Measurements from ENCODE around the gene POU2AF2.

The POU2AF2 gene

GRCh38 chr11:111334532-111335502 is 89.3 kb downstream of the POU2AF2 start:
- no peak for FAIRE-seq
- no peak for DNase-seq (ENCODE audit: insufficient read length, low spot score)

GRCh38 chr11:111335549-111335948 is 90.0 kb downstream of the POU2AF2 start:
- DNase-seq (ENCODE audit: insufficient read length, low spot score) (no peak), FAIRE-seq (no peak)
- TF ChIP-seq POU2F2 (IDR thresholded peaks at IDR 0.05; ENCODE audit: low read depth, low read length) (no peak), POLR2A (IDR thresholded peaks at IDR 0.05; ENCODE audit: low read depth, low read length) (no peak), TAF1 (IDR thresholded peaks at IDR 0.05; ENCODE audit: low read depth, low read length) (no peak)

More at GRCh38 chr11:111334532-111335502, 89.3 kb downstream of the POU2AF2 start:
- TF ChIP-seq POU2F2 (IDR thresholded peaks at IDR 0.05; ENCODE audit: low read depth, low read length) (no peak), POLR2AphosphoS5 (IDR thresholded peaks at IDR 0.05; ENCODE audit: low read depth, low read length) (no peak), SPI1 (IDR thresholded peaks at IDR 0.05; ENCODE audit: low read depth, low read length) (no peak), TAF1 (IDR thresholded peaks at IDR 0.05; ENCODE audit: low read depth, low read length) (no peak), POLR2A (IDR thresholded peaks at IDR 0.05; ENCODE audit: low read depth, low read length) (no peak), PAX5 (IDR thresholded peaks at IDR 0.05; ENCODE audit: insufficient read depth, low read length, severe bottlenecking) (no peak)

All from GM12891 (cell line).